Kidney epithelial cell (primary cell): Measurements from ENCODE around the gene ZSWIM6. TPM values are rescaled to one million over a fixed set of nuclear protein-coding genes. Genes with fewer than 3 reads are reported as not detected.

ENCODE experiments used
- DNase-seq: peaks from one replicate; pipeline ENCODE4 v3.0.0-alpha.2; 2010; ENCODE audit warnings: low read depth
- H3K27me3 ChIP-seq: 2 replicates; pipeline ENCODE4 v1.6.0; 2011; ENCODE audit warnings: low read length; ENCODE audit not compliant: control insufficient read depth, insufficient read depth
- H3K36me3 ChIP-seq: 2 replicates; pipeline ENCODE4 v1.5.1; 2011; ENCODE audit warnings: low read length; ENCODE audit not compliant: control insufficient read depth, insufficient read depth
- H3K4me3 ChIP-seq: 2 replicates; pipeline ENCODE4 v1.5.1; 2011; ENCODE audit warnings: low read depth, mild to moderate bottlenecking, control low read depth, low read length
- CTCF ChIP-seq: IDR thresholded peaks from 2 replicates; pipeline ENCODE4 v1.5.1; 2011; ENCODE audit warnings: mild to moderate bottlenecking, moderate library complexity, low read length, control low read depth, inconsistent platforms; ENCODE audit not compliant: insufficient read depth, poor library complexity, severe bottlenecking
- total RNA-seq: library from RNA; depleted of rRNA; stranded (reverse); fragments of >200 nt; gene quantifications from 2 replicates; pipeline ENCODE4 v1.2.3, GENCODE V29; 2015

ZSWIM6 gene
- total RNA-seq, 1 donor from 2014 or later = 18.5 TPM

GRCh38 chr5:61347080-61347479, 15.0 kb downstream of the ZSWIM6 start:
- H3K36me3 ChIP-seq = no peaks in the 10 kb centered on the region
- H3K27me3 ChIP-seq = no peaks in the 10 kb centered on the region
- H3K4me3 ChIP-seq = no peak overlapping the region
- no peak for DNase-seq
- no peak for TF ChIP-seq CTCF

- TF ChIP-seq CTCF = no peak
- no peak overlapping the region for H3K4me3 ChIP-seq
- no peak for DNase-seq
- H3K27me3 ChIP-seq = no peaks in the 10 kb centered on the region
- H3K36me3 ChIP-seq = no peaks in the 10 kb centered on the region
Observed at GRCh38 chr5:61348447-61348846, 16.4 kb downstream of the ZSWIM6 start.

GRCh38 chr5:61349935-61350334, 17.9 kb downstream of the ZSWIM6 start:
- no peak for TF ChIP-seq CTCF
- Histone ChIP-seq H3K4me3 (no peak overlapping the region), H3K27me3 (no peaks in the 10 kb centered on the region), H3K36me3 (no peaks in the 10 kb centered on the region)
- no peak for DNase-seq

GRCh38 chr5:61350535-61350934, 18.5 kb downstream of the ZSWIM6 start:
- DNase-seq = no peak
- Histone ChIP-seq H3K36me3 (no peaks in the 10 kb centered on the region), H3K4me3 (no peak overlapping the region), H3K27me3 (no peaks in the 10 kb centered on the region)
- TF ChIP-seq CTCF = no peak

GRCh38 chr5:61351733-61352132, 19.7 kb downstream of the ZSWIM6 start:
- no peak for TF ChIP-seq CTCF

GRCh38 chr5:61352180-61352579, 20.1 kb downstream of the ZSWIM6 start:
- no peak for TF ChIP-seq CTCF
- no peak for DNase-seq
- Histone ChIP-seq H3K36me3 (peaks cover under 1% of the 10 kb centered on the region), H3K4me3 (no peak overlapping the region), H3K27me3 (no peaks in the 10 kb centered on the region)

More at GRCh38 chr5:61351733-61352132, 19.7 kb downstream of the ZSWIM6 start:
- no peaks in the 10 kb centered on the region for H3K36me3 ChIP-seq
- DNase-seq = no peak
- H3K27me3 ChIP-seq = no peaks in the 10 kb centered on the region
- no peak overlapping the region for H3K4me3 ChIP-seq
